Neural progenitor cell (in vitro differentiated cells): ENCODE measurements around the gene MAOB. TPM values are rescaled to one million over a fixed set of nuclear protein-coding genes. Genes with fewer than 3 reads are reported as not detected.

Source experiments
- DNase-seq: peaks from one replicate; pipeline ENCODE4 v3.0.0-alpha.2; 2016; ENCODE audit warnings: low spot score
- H2AFZ ChIP-seq: fragments of 200-600 bp; sonication (generic); replicated peaks from 2 replicates; pipeline ENCODE4 v1.6.1; 2016; ENCODE audit warnings: antibody characterized with exemption
- H3F3A ChIP-seq: fragments of 200-600 bp; sonication (generic); 2 replicates; pipeline ENCODE4 v1.6.1; 2016; ENCODE audit warnings: antibody characterized with exemption, low read depth
- H3K27ac ChIP-seq: fragments of 200-600 bp; sonication (generic); 2 replicates; pipeline ENCODE4 v1.5.1; 2016; ENCODE audit warnings: mild to moderate bottlenecking
- H3K27me3 ChIP-seq: fragments of 200-600 bp; sonication (generic); 2 replicates; pipeline ENCODE4 v1.6.1; 2016; ENCODE audit warnings: mild to moderate bottlenecking, moderate library complexity
- H3K36me3 ChIP-seq: fragments of 200-600 bp; sonication (generic); 2 replicates; pipeline ENCODE4 v1.5.1; 2016
- H3K4me1 ChIP-seq: fragments of 200-600 bp; sonication (generic); 2 replicates; pipeline ENCODE4 v1.6.1; 2016; ENCODE audit warnings: mixed run types
- H3K4me2 ChIP-seq: fragments of 200-600 bp; sonication (generic); 2 replicates; pipeline ENCODE4 v1.6.1; 2016
- H3K4me3 ChIP-seq: fragments of 200-600 bp; sonication (generic); 2 replicates; pipeline ENCODE4 v1.5.1; 2016
- H3K79me2 ChIP-seq: fragments of 200-600 bp; sonication (generic); 2 replicates; pipeline ENCODE4 v1.6.1; 2016; ENCODE audit warnings: low read depth
- H3K9ac ChIP-seq: fragments of 200-600 bp; sonication (generic); 2 replicates; pipeline ENCODE4 v1.6.1; 2016
- H3K9me3 ChIP-seq: fragments of 200-600 bp; sonication (generic); 2 replicates; pipeline ENCODE4 v1.5.1; 2016; ENCODE audit warnings: low read depth
- H4K20me1 ChIP-seq: fragments of 200-600 bp; sonication (generic); 2 replicates; pipeline ENCODE4 v1.6.1; 2016; ENCODE audit warnings: low read depth
- H3K27ac Mint-ChIP-seq: 3 replicates; pipeline ENCODE4 v1.8.0; 2021; ENCODE audit warnings: mixed read lengths
- H3K27me3 Mint-ChIP-seq: 2 replicates; pipeline ENCODE4 v1.8.0; 2022; ENCODE audit warnings: low read depth, mild to moderate bottlenecking, inconsistent platforms, moderate library complexity, mixed read lengths; ENCODE audit not compliant: insufficient read depth
- H3K36me3 Mint-ChIP-seq: 3 replicates; pipeline ENCODE4 v1.8.0; 2021; ENCODE audit warnings: mixed read lengths
- H3K4me1 Mint-ChIP-seq: 3 replicates; pipeline ENCODE4 v1.8.0; 2021; ENCODE audit warnings: mixed read lengths
- H3K4me3 Mint-ChIP-seq: 3 replicates; pipeline ENCODE4 v1.8.0; 2021; ENCODE audit warnings: mild to moderate bottlenecking, moderate library complexity, mixed read lengths
- H3K9me3 Mint-ChIP-seq: 3 replicates; pipeline ENCODE4 v1.8.0; 2020; ENCODE audit warnings: mixed read lengths
- CTCF ChIP-seq: fragments of 200-600 bp; sonication (generic); IDR thresholded peaks from 2 replicates; pipeline ENCODE4 v1.5.1; 2017; ENCODE audit warnings: antibody characterized with exemption, mild to moderate bottlenecking
- EZH2 ChIP-seq: fragments of 200-600 bp; sonication (generic); IDR thresholded peaks from 2 replicates; pipeline ENCODE4 v1.6.1; 2017; ENCODE audit warnings: antibody characterized with exemption, mild to moderate bottlenecking, moderate library complexity
- EZH2phosphoT487 ChIP-seq: fragments of 200-600 bp; sonication (generic); IDR thresholded peaks from 2 replicates; pipeline ENCODE4 v1.6.1; 2017; ENCODE audit warnings: antibody characterized with exemption
- total RNA-seq: library from RNA; depleted of rRNA; stranded (reverse); fragments of >200 nt; gene quantifications from 2 replicates; pipeline ENCODE4 v1.2.3, GENCODE V29; 2015; ENCODE audit warnings: low replicate concordance

The MAOB gene
- total RNA-seq, 1 donor from 2014 or later: 1.5 TPM

- no peaks in the 10 kb centered on the region for H3K36me3 ChIP-seq
- H3K27ac ChIP-seq: no peak overlapping the region
- no peaks in the 10 kb centered on the region for H3F3A ChIP-seq
- Mint-ChIP-seq H3K27ac (no peak overlapping the region), H3K4me3 (no peak overlapping the region), H3K4me1 (no peaks in the 10 kb centered on the region), H3K36me3 (no peaks in the 10 kb centered on the region), H3K27me3 (peaks cover 2% of the 10 kb centered on the region), H3K9me3 (peaks cover 6% of the 10 kb centered on the region)
- no peak for TF ChIP-seq EZH2phosphoT487
- TF ChIP-seq CTCF: no peak
- TF ChIP-seq EZH2: no peak
- DNase-seq: no peak
- H2AFZ ChIP-seq: no peak overlapping the region
- H3K9me3 ChIP-seq: no peaks in the 10 kb centered on the region
- H3K9ac ChIP-seq: no peak overlapping the region
- H3K27me3 ChIP-seq: no peaks in the 10 kb centered on the region
- no peaks in the 10 kb centered on the region for H3K79me2 ChIP-seq
- H3K4me1 ChIP-seq: no peaks in the 10 kb centered on the region
- no peak overlapping the region for H3K4me3 ChIP-seq
- H3K4me2 ChIP-seq: no peak overlapping the region
- H4K20me1 ChIP-seq: no peaks in the 10 kb centered on the region
Measured at GRCh38 chrX:43747476-43747875, 134.8 kb downstream of the MAOB start.

GRCh38 chrX:43745938-43746721 lies 136.1 kb downstream of the MAOB start:
- H3K4me1 Mint-ChIP-seq: no peaks in the 10 kb centered on the region
- H3K4me3 ChIP-seq: no peak overlapping the region
- no peak overlapping the region for H3K27ac Mint-ChIP-seq
- H3K9ac ChIP-seq: no peak overlapping the region
- DNase-seq: no peak
- H3K9me3 ChIP-seq: no peaks in the 10 kb centered on the region
- no peaks in the 10 kb centered on the region for H3K4me1 ChIP-seq
- H3K4me3 Mint-ChIP-seq: no peak overlapping the region
- H3K27ac ChIP-seq: no peak overlapping the region
- peaks cover 6% of the 10 kb centered on the region for H3K9me3 Mint-ChIP-seq
- H3K27me3 Mint-ChIP-seq: peaks cover 2% of the 10 kb centered on the region
- H2AFZ ChIP-seq: no peak overlapping the region
- no peaks in the 10 kb centered on the region for H4K20me1 ChIP-seq
- H3K79me2 ChIP-seq: no peaks in the 10 kb centered on the region
- H3K27me3 ChIP-seq: no peaks in the 10 kb centered on the region
- no peak overlapping the region for H3K4me2 ChIP-seq
- TF ChIP-seq EZH2phosphoT487 (no peak), EZH2 (no peak)
- H3K36me3 ChIP-seq: no peaks in the 10 kb centered on the region
- H3F3A ChIP-seq: no peaks in the 10 kb centered on the region
- H3K36me3 Mint-ChIP-seq: no peaks in the 10 kb centered on the region

- Mint-ChIP-seq H3K4me3 (no peak overlapping the region), H3K9me3 (peaks cover 6% of the 10 kb centered on the region), H3K36me3 (no peaks in the 10 kb centered on the region), H3K4me1 (no peaks in the 10 kb centered on the region), H3K27ac (no peak overlapping the region), H3K27me3 (peaks cover 2% of the 10 kb centered on the region)
- H3K27ac ChIP-seq: no peak overlapping the region
- no peaks in the 10 kb centered on the region for H3F3A ChIP-seq
- H3K79me2 ChIP-seq: no peaks in the 10 kb centered on the region
- TF ChIP-seq CTCF (no peak), EZH2phosphoT487 (no peak), EZH2 (no peak)
- no peak overlapping the region for H3K9ac ChIP-seq
- no peaks in the 10 kb centered on the region for H3K4me1 ChIP-seq
- no peaks in the 10 kb centered on the region for H4K20me1 ChIP-seq
- no peak overlapping the region for H3K4me3 ChIP-seq
- no peak for DNase-seq
- no peaks in the 10 kb centered on the region for H3K9me3 ChIP-seq
- no peak overlapping the region for H2AFZ ChIP-seq
- H3K36me3 ChIP-seq: no peaks in the 10 kb centered on the region
- no peaks in the 10 kb centered on the region for H3K27me3 ChIP-seq
- H3K4me2 ChIP-seq: no peak overlapping the region
Measured at GRCh38 chrX:43744284-43744683, 138.0 kb downstream of the MAOB start.
